ENCODE results near the gene FILIP1L.

DNA sequence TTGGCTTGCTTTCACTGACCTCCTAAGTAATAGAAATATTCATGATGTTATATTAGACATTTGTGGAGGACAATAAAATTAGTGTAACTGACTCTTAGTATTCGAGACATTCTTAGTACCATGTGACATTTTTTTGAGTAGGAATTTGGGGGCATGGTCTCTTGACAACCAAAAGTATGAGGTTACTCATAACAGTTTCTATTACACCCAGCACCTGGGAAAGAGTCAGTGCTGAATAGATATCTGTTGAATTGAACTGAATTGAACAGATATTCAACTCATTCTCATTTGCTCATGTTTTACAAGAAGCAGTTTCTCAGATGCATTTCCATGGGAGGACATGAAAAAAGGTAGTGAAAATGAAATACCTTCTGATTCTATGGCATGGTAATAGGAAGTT, 212.2 kb downstream of the FILIP1L start:
- TF ChIP-seq CEBPB (IDR thresholded peaks at IDR 0.05) (no peak), EP300 (IDR thresholded peaks at IDR 0.05; ENCODE audit: borderline replicate concordance) (no peak), YY1 (IDR thresholded peaks at IDR 0.05; ENCODE audit: low read depth) (no peak), TCF12 (IDR thresholded peaks at IDR 0.05; ENCODE audit: low read depth) (no peak), TAF1 (IDR thresholded peaks at IDR 0.05; ENCODE audit: low read depth) (no peak), CREB1 (IDR thresholded peaks at IDR 0.05; ENCODE audit: low read depth) (no peak), RAD21 (IDR thresholded peaks at IDR 0.05; ENCODE audit: low read depth) (no peak), TEAD4 (IDR thresholded peaks at IDR 0.05) (no peak), FOXM1 (IDR thresholded peaks at IDR 0.05; ENCODE audit: borderline replicate concordance, low read depth) (no peak)
- TF ChIP-seq, protein P1, sequence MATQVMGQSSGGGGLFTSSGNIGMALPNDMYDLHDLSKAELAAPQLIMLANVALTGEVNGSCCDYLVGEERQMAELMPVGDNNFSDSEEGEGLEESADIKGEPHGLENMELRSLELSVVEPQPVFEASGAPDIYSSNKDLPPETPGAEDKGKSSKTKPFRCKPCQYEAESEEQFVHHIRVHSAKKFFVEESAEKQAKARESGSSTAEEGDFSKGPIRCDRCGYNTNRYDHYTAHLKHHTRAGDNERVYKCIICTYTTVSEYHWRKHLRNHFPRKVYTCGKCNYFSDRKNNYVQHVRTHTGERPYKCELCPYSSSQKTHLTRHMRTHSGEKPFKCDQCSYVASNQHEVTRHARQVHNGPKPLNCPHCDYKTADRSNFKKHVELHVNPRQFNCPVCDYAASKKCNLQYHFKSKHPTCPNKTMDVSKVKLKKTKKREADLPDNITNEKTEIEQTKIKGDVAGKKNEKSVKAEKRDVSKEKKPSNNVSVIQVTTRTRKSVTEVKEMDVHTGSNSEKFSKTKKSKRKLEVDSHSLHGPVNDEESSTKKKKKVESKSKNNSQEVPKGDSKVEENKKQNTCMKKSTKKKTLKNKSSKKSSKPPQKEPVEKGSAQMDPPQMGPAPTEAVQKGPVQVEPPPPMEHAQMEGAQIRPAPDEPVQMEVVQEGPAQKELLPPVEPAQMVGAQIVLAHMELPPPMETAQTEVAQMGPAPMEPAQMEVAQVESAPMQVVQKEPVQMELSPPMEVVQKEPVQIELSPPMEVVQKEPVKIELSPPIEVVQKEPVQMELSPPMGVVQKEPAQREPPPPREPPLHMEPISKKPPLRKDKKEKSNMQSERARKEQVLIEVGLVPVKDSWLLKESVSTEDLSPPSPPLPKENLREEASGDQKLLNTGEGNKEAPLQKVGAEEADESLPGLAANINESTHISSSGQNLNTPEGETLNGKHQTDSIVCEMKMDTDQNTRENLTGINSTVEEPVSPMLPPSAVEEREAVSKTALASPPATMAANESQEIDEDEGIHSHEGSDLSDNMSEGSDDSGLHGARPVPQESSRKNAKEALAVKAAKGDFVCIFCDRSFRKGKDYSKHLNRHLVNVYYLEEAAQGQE (IDR thresholded peaks at IDR 0.05; ENCODE audit: low read depth) = no peak
- TF ChIP-seq, protein P2, sequence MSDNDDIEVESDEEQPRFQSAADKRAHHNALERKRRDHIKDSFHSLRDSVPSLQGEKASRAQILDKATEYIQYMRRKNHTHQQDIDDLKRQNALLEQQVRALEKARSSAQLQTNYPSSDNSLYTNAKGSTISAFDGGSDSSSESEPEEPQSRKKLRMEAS (IDR thresholded peaks at IDR 0.05) = no peak
- TF ChIP-seq, protein P3, sequence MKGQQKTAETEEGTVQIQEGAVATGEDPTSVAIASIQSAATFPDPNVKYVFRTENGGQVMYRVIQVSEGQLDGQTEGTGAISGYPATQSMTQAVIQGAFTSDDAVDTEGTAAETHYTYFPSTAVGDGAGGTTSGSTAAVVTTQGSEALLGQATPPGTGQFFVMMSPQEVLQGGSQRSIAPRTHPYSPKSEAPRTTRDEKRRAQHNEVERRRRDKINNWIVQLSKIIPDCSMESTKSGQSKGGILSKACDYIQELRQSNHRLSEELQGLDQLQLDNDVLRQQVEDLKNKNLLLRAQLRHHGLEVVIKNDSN (IDR thresholded peaks at IDR 0.05) = no peak
